NCI-H82 (cell line): ENCODE results near the gene MYT1.
"Not testable (repeated sequence)": the region's sequence is repeated elsewhere in the genome, so short reads cannot be mapped to it uniquely, and the experiment has no call there.

Experiments
- DNase-seq: peaks from one replicate; lab custom pipeline; 2025; lab: John Stamatoyannopoulos, UW

The MYT1 gene

GRCh38 chr20:64269604-64270411 is 105.6 kb downstream of the MYT1 start:
- DNase-seq, result no peak

- DNase-seq, result no peak
Measured at GRCh38 chr20:64271636-64272035, 107.4 kb downstream of the MYT1 start.

DNA sequence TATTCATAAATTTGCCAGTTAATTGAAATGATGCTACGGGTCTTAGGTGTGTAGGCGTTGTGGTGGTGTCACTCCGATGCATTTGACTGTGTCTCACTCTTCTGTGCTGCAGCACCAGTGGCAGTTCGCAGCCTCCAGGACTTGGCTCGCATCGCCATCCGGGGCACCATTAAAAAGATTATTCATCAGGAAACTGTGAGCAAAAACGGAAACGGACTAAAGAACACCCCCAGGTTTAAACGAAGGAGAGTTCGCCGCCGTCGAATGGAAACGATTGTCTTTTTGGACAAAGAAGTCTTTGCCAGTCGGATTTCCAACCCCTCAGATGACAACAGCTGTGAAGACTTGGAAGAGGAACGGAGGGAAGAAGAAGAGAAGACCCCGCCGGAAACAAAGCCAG is 108.9 kb downstream of the MYT1 start:
- DNase-seq, result no peak

- DNase-seq, result no peak
Measured at GRCh38 chr20:64276817-64277216, 112.6 kb downstream of the MYT1 start.

DNA sequence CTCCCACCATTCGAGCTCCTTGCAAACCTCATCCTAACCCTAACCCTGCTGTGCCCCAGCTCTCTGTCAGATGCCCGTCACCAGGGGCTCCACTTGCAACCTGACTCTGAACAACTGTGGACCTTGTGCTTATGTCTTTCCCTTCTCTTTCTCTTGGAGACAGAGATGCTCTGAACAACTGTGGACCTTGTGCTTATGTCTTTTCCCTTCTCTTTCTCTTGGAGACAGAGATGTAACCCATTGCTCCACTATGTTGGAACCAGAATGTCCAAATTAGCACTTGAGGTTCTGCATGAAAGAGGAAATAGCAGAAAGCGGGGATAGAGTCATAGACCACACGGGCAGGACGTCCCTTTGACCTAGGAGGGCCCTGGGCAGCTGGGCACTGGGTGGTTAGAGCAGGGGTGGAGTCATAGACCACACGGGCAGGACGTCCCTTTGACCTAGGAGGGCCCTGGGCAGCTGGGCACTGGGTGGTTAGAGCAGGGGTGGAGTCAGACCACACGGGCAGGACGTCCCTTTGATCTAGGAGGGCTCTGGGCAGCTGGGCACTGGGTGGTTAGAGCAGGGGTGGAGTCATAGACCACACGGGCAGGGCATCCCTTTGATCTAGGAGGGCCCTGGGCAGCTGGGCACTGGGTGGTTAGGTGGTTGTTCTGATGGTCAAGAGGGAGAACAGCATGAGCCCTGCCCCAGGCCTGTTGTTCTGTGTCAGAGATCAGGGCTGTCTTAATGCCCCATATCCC is 113.5 kb downstream of the MYT1 start:
- no peak for DNase-seq

DNA sequence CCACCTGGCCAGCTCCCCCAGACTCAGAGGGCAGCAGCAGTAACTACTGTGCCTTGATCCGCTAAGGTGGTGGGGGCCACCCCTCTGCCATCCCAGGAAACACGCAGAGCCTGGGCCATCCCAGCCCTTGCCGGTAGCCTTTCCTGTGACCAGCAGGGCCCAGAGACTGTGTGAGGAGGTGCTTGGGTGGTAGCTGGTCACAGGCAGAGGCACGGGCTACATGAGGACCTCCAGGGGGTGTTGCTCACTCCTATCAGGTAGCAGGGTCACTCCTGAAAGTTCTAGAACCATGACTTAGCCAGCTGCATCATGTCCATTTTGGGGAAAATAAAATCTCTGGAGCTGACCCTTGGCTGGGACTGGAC is 114.0 kb downstream of the MYT1 start:
- no peak for DNase-seq

- no peak for DNase-seq
Measured at GRCh38 chr20:64279826-64280459, 115.7 kb downstream of the MYT1 start.

DNA sequence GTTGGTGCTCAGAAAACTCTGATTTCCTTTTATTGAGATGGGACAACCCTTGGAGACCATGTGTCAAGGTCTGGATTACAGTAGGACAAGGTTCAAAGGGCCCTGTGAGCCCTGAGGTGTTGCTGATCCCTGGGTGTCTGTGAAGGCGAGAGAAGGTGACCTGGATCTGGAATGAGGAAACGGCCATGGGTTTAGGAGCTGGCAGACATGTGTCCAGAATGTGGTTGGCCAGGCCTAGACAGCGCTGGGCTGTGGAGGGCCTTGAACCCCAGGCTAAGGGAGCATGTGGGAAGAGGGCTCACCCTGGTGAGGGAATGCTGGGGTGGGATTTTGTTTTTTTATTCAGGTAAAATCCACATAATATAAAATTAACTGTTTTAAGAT is 116.2 kb downstream of the MYT1 start:
- DNase-seq, result no peak

GRCh38 chr20:64283646-64284045 is 119.4 kb downstream of the MYT1 start:
- DNase-seq, result no peak

DNA sequence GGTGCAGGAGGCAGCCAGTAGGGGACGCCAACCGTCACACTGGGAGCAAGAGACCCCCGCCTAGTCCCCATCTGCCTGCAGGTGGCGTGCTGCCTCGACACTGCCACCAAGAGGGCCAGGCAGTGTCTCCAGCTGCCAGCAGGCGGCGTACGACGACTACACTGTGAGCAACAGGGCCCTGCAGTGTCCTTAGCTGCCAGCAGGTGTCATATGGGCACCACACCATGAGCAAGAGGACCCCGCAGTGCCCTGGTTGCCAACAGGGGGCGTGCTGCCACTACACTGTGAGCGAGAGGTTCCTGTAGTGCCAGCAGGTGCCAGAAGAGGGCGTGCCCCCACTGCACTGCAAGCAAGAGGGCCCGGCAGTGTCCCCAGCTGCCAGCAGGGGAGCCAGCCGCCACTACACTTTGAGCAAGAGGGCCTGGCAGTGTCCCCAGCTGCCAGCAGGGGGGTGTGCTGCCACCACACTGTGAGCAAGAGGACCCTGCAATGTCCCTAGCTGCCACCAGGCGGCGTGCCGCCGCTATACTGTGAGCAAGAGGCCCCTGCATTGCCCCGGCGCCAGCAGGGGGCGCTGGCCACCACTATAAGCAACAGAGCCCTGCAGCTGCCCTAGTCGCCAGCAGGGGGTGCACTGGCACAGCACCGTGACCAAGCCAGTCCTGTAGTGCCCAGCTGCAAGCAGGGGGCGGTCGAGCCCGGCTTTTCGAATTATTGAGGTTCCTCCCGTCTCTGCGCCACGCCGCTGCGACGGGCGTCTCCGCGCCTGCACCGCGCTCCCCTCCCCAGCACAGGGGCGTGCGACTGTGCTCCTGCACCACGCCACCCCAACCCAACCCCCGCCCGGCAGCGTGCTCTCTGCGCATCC is 121.6 kb downstream of the MYT1 start:
- peak; percentile 89 for DNase-seq

DNA sequence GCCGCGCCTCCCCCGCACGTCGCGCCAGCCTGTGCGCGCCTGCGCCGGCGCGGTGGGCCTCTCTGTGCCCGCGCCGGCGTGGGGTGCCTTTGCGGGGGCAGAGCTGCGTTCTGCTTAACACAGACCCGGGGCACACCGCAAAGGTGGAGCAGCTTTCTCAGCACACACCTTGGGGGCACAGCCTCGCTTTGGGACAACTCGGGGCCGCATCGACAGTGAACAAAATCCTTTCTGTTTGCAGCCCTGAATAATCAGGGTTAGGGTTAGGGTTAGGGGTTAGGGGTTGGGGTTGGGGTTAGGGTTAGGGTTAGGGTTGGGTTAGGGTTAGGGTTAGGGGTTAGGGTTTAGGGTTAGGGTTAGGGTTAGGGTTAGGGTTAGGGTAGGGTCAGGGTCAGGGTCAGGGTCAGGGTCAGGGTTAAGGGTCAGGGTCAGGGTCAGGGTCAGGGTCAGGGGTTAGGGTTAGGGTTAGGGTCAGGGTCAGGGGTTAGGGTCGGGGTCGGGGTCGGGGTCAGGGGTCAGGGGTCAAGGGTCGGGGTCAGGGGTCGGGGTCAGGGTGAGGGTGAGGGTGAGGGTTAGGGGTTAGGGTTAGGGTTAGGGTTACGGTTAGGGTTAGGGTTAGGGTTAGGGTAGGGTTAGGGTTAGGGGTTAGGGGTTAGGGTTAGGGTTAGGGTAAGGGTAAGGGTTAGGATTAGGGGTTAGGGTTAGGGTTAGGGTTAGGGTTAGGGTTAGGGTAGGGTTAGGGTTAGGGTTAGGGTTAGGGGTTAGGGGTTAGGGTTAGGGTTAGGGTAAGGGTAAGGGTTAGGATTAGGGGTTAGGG is 122.4 kb downstream of the MYT1 start:
- not testable (repeated sequence) for DNase-seq

DNA sequence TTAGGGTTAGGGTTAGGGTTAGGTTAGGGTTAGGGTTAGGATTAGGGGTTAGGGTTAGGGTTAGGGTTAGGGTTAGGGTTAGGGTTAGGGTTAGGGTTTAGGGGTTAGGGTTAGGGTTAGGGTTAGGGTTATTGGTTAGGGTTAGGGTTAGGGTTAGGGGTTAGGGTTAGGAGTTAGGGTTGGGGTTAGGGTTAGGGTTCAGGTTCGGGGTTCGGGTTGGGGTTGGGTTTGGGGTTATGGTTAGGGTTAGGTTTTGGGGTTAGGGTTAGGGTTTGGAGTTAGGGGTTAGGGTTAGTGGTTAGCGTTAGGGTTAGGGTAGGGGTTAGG is 123.0 kb downstream of the MYT1 start:
- not testable (repeated sequence) for DNase-seq
